Stimulated activated CD8-positive, alpha-beta memory T cell treated with anti-CD3 and anti-CD28 coated beads, Interleukin-4, amount 100 ng/mL, for 24 hours (primary cell): ENCODE data around the gene TPSG1.

ENCODE experiments used
- DNase-seq: peaks from one replicate; pipeline ENCODE4 v3.0.0-alpha.2; 2020; ENCODE audit warnings: low read depth

Gene TPSG1

GRCh38 chr16:1176280-1176897, 48.7 kb downstream of the TPSG1 start:
- DNase-seq: no peak

- no peak for DNase-seq
These were observed 49.3 kb downstream of the TPSG1 start for GRCh38 chr16:1175566-1176279.

- DNase-seq: no peak
These were observed 50.4 kb downstream of the TPSG1 start for GRCh38 chr16:1174477-1175357.

GRCh38 chr16:1173788-1174451, 51.1 kb downstream of the TPSG1 start:
- DNase-seq: no peak

GRCh38 chr16:1172651-1173050, 52.4 kb downstream of the TPSG1 start:
- no peak for DNase-seq

GRCh38 chr16:1171854-1172428, 53.1 kb downstream of the TPSG1 start:
- no peak for DNase-seq
